ENCODE data around the gene RASSF6.
"Not testable (repeated sequence)": the region's sequence is repeated elsewhere in the genome, so short reads cannot be mapped to it uniquely, and the experiment has no call there.

RASSF6 gene

DNA sequence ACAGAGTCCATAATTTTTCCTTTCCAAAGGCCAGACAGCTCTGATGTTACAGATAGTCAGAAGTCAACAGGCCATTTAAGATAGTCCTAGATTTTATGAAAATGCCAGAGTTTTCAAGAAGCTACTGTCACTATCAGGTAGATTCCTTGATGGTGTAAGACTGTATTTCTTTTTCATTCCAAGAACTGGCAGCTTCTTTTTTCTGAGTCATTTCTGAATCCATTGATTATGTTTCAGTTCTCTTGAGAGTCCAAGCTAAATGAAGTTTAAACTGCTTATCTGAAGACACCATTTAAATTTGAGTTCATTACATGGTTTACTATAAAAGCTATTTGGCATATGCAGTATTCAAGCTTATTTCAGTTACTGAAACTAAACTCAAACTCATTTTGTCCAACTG is 44.6 kb downstream of the RASSF6 start:
- no peak for DNase-seq

- no peak for DNase-seq
Observed at GRCh38 chr4:73573794-73574528, 46.3 kb downstream of the RASSF6 start.

DNA sequence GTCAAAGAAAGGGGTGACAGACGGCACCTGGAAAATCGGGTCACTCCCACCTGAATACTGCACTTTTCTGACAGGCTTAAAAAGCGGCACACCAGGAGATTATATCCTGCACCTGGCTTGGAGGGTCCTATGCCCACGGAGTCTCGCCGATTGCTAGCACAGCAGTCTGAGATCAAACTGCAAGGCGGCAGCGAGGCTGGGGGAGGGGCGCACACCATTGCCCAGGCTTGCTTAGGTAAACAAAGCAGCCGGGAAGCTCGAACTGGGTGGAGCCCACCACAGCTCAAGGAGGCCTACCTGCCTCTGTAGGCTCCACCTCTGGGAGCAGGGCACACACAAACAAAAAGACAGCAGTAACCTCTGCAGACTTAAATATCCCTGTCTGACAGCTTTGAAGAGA is 69.4 kb downstream of the RASSF6 start:
- not testable (repeated sequence) for DNase-seq

GRCh38 chr4:73544620-73545019 is 75.6 kb downstream of the RASSF6 start:
- no peak for DNase-seq

DNA sequence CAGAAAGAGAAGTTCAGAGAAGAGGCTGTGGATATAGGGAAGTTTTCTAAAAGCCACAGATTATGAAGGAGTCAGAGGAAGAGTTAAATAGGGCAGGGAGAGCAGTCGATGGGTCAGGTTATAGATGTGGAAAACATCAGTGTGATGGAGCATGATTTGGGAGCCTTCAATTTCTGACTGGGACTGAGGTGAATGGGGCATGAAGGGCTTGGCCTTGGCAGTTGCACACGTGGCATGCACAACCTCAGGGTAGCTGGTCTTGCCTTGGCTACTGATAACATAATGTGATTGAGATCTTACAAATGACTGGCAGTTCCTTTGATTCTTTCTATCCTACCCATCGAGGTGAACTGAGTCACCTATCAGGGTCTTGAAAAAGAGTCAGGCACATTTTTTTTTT is 79.0 kb downstream of the RASSF6 start:
- no peak for DNase-seq

DNA sequence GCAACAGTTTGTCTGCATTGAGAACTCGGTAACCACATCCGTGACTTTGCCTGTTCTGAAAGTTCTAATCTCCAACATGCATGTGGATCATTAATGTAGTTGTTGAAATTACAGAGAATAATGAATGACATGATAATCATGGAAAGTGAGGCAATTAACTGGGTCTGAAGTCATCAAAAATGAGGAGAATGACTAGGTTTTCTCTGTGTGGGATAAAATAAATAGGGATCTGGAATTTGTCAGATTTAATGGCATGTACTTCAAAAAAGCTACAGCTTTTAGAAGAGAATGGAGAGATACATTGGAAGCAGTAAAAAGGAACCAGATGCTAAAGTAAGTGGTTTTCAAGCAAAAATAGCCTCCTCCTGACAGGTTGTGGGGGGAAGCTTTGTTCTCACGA is 79.4 kb downstream of the RASSF6 start:
- no peak for DNase-seq

GRCh38 chr4:73539386-73539785 is 80.8 kb downstream of the RASSF6 start:
- DNase-seq, result no peak

DNA sequence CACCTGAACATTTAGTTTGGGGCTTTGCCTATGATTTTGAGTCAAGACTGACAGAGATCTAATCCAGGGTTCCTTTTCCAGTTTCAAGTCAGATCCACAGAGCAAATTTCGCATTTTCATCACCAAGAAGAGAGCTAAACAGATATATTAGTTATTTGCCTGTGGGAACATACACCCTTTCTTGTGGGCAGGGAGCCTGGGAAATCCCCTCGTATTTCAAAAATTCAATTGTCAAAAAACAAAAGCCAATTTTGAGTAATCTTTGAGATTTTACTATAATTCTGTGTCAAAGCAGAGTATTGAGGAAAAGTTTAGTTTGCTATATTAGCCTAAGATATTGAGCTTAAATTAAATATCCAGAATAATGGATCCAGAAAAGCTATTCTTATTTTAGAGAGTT is 82.1 kb downstream of the RASSF6 start:
- DNase-seq, result no peak

GRCh38 chr4:73533515-73534422 is 86.5 kb downstream of the RASSF6 start:
- no peak for DNase-seq

- no peak for DNase-seq
Observed at GRCh38 chr4:73528171-73528570, 92.1 kb downstream of the RASSF6 start.

- no peak for DNase-seq
Observed at GRCh38 chr4:73527196-73527595, 93.0 kb downstream of the RASSF6 start.

GRCh38 chr4:73525611-73526010 is 94.6 kb downstream of the RASSF6 start:
- DNase-seq, result no peak

DNA sequence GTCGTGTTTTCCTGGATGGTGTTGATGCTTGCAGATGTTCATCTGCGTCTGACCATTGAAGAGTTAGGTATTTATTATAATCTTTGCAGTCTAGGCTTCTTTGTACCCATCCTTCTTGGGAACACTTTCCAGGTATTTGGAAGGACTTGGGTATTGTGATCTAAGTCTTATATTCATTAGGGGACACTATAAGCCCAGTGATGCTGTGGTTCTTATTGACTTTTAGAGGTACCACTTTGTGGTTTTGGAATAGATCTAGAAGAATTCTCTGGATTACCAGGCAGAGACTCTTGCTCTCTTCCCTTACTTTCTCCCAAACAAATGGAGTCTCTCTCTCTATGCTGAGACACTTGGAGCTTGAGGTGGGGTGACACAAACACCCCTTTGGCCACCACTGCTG is 97.1 kb downstream of the RASSF6 start:
- no peak for DNase-seq

Measured in cerebellar nuclear complex (tissue), 1 donor.